WTC11 (cell line): ENCODE results near the gene RPP40.

Experiments used
- MXD4 ChIP-seq: fragments of 250-450 bp; sonication (Bioruptor Pico); IDR thresholded peaks from 2 replicates; pipeline ENCODE4 v1.8.0; 2021; ENCODE audit warnings: mild to moderate bottlenecking, moderate library complexity, borderline replicate concordance
- ZNF532 ChIP-seq: fragments of 250-450 bp; sonication (Bioruptor Pico); IDR thresholded peaks from 2 replicates; pipeline ENCODE4 v1.9.0; 2021; ENCODE audit warnings: mild to moderate bottlenecking, borderline replicate concordance

GRCh38 chr6:4973415-4973814, 30.4 kb downstream of the RPP40 start:
- TF ChIP-seq MXD4 (CRISPR knock-in tag): no peak
- no peak for TF ChIP-seq ZNF532 (CRISPR knock-in tag)
